ENCODE data around the gene NDUFAF7.
"Not testable (repeated sequence)": the region's sequence is repeated elsewhere in the genome, so short reads cannot be mapped to it uniquely, and the experiment has no call there.

NDUFAF7 gene

GRCh38 chr2:37284381-37284780 is 52.9 kb downstream of the NDUFAF7 start:
- no peak for DNase-seq

GRCh38 chr2:37287966-37288365 is 56.5 kb downstream of the NDUFAF7 start:
- DNase-seq: no peak

DNA sequence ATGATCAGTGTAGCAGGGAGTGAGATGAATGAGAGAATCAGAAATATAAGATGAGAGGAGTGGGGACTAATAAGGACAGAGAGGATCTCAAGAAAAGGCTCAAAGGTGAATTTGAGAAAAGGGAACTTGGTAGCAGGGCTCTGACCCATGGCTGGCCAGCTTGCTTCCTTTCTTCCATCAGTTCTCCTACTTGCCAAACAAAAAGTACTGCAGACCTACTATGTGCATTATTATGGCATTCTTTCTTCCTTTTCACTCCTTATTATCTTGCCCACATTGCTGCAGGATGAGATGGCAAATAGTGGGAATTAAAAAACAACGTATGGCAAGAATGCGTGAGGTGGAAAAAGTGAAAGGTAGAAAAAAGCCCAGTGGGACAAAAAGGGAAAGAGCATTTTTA is 60.2 kb downstream of the NDUFAF7 start:
- DNase-seq: no peak

DNA sequence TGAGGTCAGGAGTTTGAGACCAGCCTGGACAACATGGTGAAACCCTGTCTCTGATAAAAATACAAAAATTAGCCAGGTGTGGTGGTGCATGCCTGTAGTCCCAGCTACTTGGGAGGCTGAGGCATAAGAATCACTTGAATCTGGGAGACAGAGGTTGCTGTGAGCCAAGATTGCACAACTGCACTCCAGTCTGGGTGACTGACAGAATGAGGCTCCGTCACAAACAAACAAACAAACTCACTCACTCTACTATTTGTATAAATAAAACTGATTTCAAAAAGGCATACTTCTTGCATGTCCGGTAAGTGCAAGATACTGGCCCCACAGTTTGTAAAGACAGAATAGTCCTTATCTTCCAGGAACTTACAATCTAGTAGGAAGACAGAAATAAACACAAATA is 63.4 kb downstream of the NDUFAF7 start:
- not testable (repeated sequence) for DNase-seq

DNA sequence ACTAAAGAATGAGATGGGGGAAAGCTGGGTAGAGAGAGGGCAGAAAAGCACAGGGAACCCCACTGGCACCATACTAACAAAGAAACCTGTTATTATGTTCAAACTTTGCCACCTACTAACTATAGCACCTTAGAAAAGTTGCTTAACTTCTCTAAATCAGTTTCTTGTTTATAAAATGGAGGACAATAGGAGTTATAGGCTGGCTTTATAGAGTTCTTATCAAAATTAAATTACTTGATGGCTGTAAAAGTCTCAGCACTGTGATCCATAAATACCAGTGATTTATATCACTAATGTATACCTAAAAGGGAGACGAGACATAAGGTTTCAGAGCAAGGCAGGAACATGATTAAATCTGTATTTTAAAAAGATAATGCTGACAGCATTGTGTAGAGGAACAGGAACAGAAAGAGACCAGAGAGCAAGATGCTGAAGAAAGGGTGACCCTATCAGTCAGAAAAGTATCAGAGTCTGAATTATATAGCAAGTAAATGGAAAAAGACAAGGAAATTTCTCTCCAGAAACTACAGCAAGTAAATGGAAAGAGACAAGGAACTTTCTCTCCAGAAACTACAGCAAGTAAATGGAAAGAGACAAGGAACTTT is 64.1 kb downstream of the NDUFAF7 start:
- no peak for DNase-seq

DNA sequence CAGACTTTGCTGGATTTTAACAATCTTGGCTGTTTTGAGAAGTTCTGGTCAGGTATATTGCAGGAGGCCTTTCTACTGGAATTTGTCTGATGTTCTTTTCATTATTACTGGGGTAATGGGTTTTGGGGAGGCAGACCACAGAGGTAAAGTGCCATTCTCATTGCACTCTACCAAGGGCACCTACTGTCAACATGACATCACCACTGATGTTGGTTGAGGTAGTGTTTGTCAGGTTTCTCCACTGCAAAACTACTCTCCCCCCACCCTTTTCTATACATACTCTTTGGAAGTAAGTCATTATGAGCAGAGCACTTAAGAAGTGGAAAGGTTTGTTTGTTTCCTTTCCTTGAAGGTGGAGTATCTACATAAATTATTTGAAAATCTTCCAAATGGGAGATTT is 66.2 kb downstream of the NDUFAF7 start:
- no peak for DNase-seq

All from activated effector memory CD4-positive, alpha-beta T cell treated with Interleukin-2 at 50 U/mL for 16 hours (primary cell).